Fibroblast of peridontal ligament (primary cell): ENCODE data around the gene STMN3.

Source experiments
- DNase-seq: peaks from one replicate; pipeline ENCODE4 v3.0.0-alpha.2; 2010; ENCODE audit errors: extremely low read depth

The STMN3 gene

GRCh38 chr20:63653041-63653973, at the start of gene STMN3:
Gene STMN3, minus strand, starts transcription at chr20:63653424. Its CDS starts 79 bp downstream, at chr20:63653345.
- peak; percentile 76 for DNase-seq

- no peak for DNase-seq
These were observed 48.9 kb upstream of the STMN3 start for GRCh38 chr20:63702036-63702665.

DNA sequence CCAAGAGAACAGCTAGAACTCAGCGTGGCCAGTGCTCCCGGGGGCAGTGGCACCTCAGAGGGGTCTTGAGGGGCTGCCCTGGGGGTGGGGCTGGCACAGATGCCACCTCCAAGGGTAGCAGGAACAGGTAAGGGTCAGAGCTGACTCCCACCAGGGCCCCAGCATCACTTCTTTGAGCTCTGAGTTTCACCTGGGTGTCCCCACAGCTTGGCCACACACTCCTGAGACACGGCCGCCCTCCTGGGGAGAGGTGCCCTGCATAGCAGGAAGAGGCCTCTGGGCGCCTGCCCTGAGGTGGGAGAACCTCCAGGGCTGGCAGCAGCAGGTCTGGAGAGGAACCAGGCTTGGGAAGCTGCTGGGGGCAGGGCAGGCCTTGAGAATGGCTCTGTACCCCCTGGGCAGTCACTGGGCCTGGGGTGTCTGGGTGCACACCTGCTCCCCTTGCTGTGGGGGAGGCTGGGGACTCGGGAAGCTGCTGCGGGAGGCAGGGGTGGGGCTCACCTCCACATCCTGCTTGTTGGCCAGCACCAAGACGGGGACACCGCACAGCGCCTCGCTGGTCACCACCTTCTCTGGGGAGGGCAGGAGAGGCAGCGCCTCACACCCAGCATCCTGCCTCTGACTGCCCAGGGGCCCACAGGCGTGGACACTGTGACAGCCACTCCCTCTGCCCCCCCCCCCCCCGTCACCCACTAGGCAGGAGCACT, 48.3 kb upstream of the STMN3 start:
- no peak for DNase-seq

DNA sequence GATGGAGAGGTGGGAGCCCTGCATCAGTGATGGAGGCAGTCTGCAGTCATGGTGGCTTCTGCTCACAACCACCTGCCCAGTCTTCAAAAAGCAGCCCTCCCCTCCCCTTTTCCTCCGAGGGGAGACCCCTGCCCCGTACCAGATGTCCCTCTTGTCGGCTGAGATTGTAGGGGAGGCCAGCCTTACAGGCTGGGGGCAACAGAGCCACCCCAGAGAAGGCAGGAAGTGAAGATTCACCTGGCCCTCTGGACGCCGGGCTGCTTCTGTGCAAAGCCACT, 47.8 kb upstream of the STMN3 start:
- no peak for DNase-seq

DNA sequence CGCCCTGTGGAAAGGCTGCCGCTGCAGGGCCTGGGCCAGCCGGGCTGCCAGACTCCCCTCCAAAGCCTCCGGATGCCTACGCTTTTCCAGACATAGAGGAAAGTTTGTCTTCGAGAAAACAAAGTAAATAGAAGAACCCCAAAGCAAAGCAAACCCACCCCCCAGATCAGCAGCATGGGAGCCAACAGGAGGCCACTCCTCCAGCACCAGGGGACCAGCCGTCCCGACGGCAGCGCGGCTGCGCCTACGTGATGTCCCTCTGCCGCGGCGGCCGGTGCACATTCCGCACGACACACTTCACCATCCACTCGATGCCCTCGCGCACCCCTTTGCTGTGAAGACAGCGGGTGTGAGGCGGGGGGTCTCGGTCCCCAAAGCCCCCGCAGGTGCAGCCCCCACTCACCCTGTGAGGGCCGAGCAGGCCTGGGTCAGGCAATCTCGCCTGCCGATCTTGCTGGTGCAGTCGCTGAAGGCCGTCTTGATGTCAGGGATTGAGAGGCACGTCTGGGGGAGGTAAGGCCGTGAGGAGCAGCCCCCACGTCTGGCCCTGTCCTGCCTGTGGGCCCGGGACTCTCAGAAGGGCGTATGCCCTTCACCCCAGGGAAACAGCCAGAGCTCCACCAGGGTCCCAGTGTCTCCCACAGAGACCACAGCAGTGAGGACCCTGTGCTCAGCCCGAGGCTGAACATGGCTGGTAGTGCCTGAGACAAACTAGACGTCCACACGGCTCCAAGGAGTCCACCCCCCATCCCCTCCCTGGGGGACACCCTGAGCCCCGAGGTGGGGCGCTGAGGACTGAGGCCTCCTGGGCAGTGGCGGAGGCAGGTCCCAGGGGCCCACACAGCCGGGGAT, 47.2 kb upstream of the STMN3 start:
- no peak for DNase-seq

DNA sequence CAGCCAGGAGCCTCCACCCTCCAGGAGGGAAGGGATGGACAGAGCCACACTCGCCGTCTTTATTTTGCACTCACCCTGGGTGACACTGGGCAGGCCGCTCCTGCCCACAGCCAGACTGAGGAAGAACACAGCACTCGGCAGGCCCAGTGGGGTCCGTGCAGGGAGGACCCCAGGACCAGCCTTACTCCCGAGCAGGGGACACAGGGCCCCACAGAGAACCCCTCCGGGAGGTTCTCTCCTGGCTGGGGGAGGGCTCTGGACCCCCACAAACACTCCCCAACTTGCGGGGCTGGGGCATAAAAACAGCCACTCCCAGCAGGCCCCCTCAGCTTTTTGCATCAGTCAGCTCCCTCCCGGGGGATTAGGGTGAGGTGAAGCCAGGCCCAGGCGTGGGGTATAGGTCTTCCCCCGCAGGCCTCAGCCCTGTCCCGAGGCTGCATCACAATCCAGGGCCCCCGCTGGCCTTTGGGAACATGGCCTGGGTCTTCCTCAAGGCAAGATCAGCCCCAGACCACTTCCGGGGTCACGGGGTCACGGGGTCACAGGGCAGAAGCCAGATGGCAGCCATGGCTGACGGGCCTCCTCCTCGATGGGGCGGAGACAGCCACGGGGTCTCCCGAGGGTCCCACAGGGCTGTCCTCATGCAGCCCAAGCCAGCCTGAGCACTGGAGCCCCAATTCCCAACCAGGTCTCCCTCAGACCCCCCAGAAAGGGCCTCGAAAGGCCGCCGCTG, 46.4 kb upstream of the STMN3 start:
- DNase-seq: no peak

- peak; percentile 75 for DNase-seq
These were observed 45.7 kb upstream of the STMN3 start for GRCh38 chr20:63698739-63699465.

DNA sequence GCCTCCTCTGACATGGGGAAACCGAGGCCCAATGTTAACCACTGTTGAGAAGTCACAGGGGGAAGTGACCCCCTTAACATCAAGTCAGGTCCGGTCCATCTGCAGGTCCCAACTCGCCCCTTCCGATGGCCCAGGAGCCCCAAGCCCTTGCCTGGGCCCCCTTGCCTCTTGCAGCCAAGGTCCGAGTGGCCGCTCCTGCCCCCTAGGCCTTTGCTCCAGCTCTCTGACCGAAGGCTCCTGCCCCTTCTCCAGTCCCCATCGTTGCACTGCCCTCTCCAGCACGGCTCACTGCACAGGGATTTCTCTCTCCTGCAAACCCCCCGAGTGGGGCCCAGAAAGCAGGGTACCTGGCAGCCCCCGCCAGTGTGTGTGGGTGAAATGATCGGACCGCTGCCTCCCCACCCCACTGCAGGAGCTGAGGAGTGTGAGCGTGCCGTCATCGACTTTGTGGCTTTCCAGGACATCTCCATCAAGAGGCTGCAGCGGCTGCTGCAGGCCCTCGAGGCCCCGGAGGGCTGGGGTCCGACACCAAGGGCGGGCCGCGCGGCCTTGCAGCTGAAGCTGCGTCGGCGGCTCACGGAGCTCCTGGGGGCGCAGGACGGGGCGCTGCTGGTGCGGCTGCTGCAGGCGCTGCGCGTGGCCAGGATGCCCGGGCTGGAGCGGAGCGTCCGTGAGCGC, 44.8 kb upstream of the STMN3 start:
- DNase-seq: no peak

DNA sequence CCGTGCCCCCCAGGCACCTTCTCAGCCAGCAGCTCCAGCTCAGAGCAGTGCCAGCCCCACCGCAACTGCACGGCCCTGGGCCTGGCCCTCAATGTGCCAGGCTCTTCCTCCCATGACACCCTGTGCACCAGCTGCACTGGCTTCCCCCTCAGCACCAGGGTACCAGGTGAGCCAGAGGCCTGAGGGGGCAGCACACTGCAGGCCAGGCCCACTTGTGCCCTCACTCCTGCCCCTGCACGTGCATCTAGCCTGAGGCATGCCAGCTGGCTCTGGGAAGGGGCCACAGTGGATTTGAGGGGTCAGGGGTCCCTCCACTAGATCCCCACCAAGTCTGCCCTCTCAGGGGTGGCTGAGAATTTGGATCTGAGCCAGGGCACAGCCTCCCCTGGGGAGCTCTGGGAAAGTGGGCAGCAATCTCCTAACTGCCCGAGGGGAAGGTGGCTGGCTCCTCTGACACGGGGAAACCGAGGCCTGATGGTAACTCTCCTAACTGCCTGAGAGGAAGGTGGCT, 44.2 kb upstream of the STMN3 start:
- DNase-seq: no peak

- DNase-seq: no peak
These were observed 43.6 kb upstream of the STMN3 start, which contains the start of gene TNFRSF6B for GRCh38 chr20:63696628-63697356. Gene TNFRSF6B, plus strand, starts transcription at chr20:63696652. Its CDS starts 116 bp downstream, at chr20:63696768.

- DNase-seq: no peak
These were observed 43.0 kb upstream of the STMN3 start for GRCh38 chr20:63696306-63696627.

- no peak for DNase-seq
These were observed 42.4 kb upstream of the STMN3 start for GRCh38 chr20:63695424-63696305.

- DNase-seq: no peak
These were observed 41.6 kb upstream of the STMN3 start for GRCh38 chr20:63694584-63695423.

GRCh38 chr20:63693733-63694583, 40.7 kb upstream of the STMN3 start:
- DNase-seq: no peak

GRCh38 chr20:63693083-63693732, 40.0 kb upstream of the STMN3 start:
- no peak for DNase-seq
